WTC11 (cell line): Measurements from ENCODE around the gene CEP85L. TPM values are rescaled to one million over a fixed set of nuclear protein-coding genes. Genes with fewer than 3 reads are reported as not detected.

Source experiments
- ATAC-seq: fragments of 200-7000 bp; cut with Tn5 transposase; 2 replicates; pipeline ENCODE4 v1.10.0; 2021; ENCODE audit warnings: mild to moderate bottlenecking, moderate library complexity
- CTCF ChIA-PET: fragments of 300-600 bp; sonication (Branson Sonifier 250); formaldehyde crosslinking; loops from one replicate; lab custom pipeline; 2021; ENCODE audit warnings: antibody characterized with exemption; lab: Charles Lee
- POLR2A ChIA-PET: fragments of 350-600 bp; sonication (Branson Sonifier 250); formaldehyde crosslinking; loops from one replicate; lab custom pipeline; 2021; ENCODE audit warnings: antibody characterized with exemption; lab: Charles Lee
- DNase-seq: peaks from one replicate; pipeline ENCODE4 v3.0.0; 2021; ENCODE audit warnings: low spot score
- H3K27ac Mint-ChIP-seq: 2 replicates; pipeline ENCODE4 v1.8.0; 2021; ENCODE audit warnings: mixed read lengths
- H3K27me3 Mint-ChIP-seq: 2 replicates; pipeline ENCODE4 v1.8.0; 2021; ENCODE audit warnings: low read depth, mild to moderate bottlenecking, moderate library complexity, mixed read lengths
- H3K36me3 Mint-ChIP-seq: 2 replicates; pipeline ENCODE4 v1.8.0; 2021; ENCODE audit warnings: mixed read lengths
- H3K4me1 Mint-ChIP-seq: 2 replicates; pipeline ENCODE4 v1.8.0; 2022; ENCODE audit warnings: mixed read lengths
- H3K4me3 Mint-ChIP-seq: 2 replicates; pipeline ENCODE4 v1.8.0; 2021; ENCODE audit warnings: mild to moderate bottlenecking, moderate library complexity, mixed read lengths
- H3K9me3 Mint-ChIP-seq: 2 replicates; pipeline ENCODE4 v1.8.0; 2021; ENCODE audit warnings: mixed read lengths
- AFF4 ChIP-seq: sonication (generic); formaldehyde crosslinking; IDR thresholded peaks from 2 replicates; pipeline ENCODE4 v1.8.1; 2023; ENCODE audit warnings: mild to moderate bottlenecking, missing genetic modification reagents, borderline replicate concordance
- CBFB ChIP-seq: sonication (generic); formaldehyde crosslinking; IDR thresholded peaks from 2 replicates; pipeline ENCODE4 v1.8.1; 2022; ENCODE audit warnings: mild to moderate bottlenecking, low read depth, missing genetic modification reagents
- CREM ChIP-seq: sonication (generic); formaldehyde crosslinking; IDR thresholded peaks from 2 replicates; pipeline ENCODE4 v1.8.1; 2022; ENCODE audit warnings: mild to moderate bottlenecking, missing genetic modification reagents, moderate library complexity
- ETV6 ChIP-seq: sonication (generic); formaldehyde crosslinking; IDR thresholded peaks from 2 replicates; pipeline ENCODE4 v1.8.1; 2022; ENCODE audit warnings: mild to moderate bottlenecking, missing genetic modification reagents
- FOXJ3 ChIP-seq: sonication (generic); formaldehyde crosslinking; IDR thresholded peaks from 2 replicates; pipeline ENCODE4 v1.9.0; 2021; ENCODE audit warnings: missing genetic modification reagents, mild to moderate bottlenecking, borderline replicate concordance
- GRHL2 ChIP-seq: fragments of 250-450 bp; sonication (Bioruptor Pico); IDR thresholded peaks from 2 replicates; pipeline ENCODE4 v1.8.0; 2022; ENCODE audit warnings: mild to moderate bottlenecking, moderate library complexity; ENCODE audit not compliant: insufficient replicate concordance, severe bottlenecking
- HMGA2 ChIP-seq: fragments of 250-450 bp; sonication (Bioruptor Pico); IDR thresholded peaks from 2 replicates; pipeline ENCODE4 v1.4.0; 2021; ENCODE audit warnings: mild to moderate bottlenecking, moderate library complexity
- IRF2 ChIP-seq: sonication (generic); formaldehyde crosslinking; IDR thresholded peaks from 2 replicates; pipeline ENCODE4 v1.8.0; 2022; ENCODE audit warnings: low read depth, missing genetic modification reagents, borderline replicate concordance
- KAT7 ChIP-seq: sonication (generic); formaldehyde crosslinking; IDR thresholded peaks from 2 replicates; pipeline ENCODE4 v1.8.1; 2023; ENCODE audit warnings: missing genetic modification reagents, mild to moderate bottlenecking, borderline replicate concordance
- NFE2L1 ChIP-seq: sonication (generic); formaldehyde crosslinking; IDR thresholded peaks from 2 replicates; pipeline ENCODE4 v1.8.1; 2023; ENCODE audit warnings: missing genetic modification reagents
- OVOL2 ChIP-seq: fragments of 250-450 bp; sonication (Bioruptor Pico); IDR thresholded peaks from 2 replicates; pipeline ENCODE4 v1.9.0; 2021; ENCODE audit warnings: mild to moderate bottlenecking, borderline replicate concordance
- RORB ChIP-seq: fragments of 250-450 bp; sonication (Bioruptor Pico); IDR thresholded peaks from 2 replicates; pipeline ENCODE4 v1.9.0; 2021; ENCODE audit warnings: mild to moderate bottlenecking
- SMAD3 ChIP-seq: sonication (generic); formaldehyde crosslinking; IDR thresholded peaks from 2 replicates; pipeline ENCODE4 v1.8.0; 2022; ENCODE audit warnings: missing genetic modification reagents, mild to moderate bottlenecking, borderline replicate concordance
- TEAD1 ChIP-seq: sonication (generic); formaldehyde crosslinking; IDR thresholded peaks from 2 replicates; pipeline ENCODE4 v1.8.0; 2022; ENCODE audit warnings: mild to moderate bottlenecking, missing genetic modification reagents
- ZBTB43 ChIP-seq: sonication (generic); formaldehyde crosslinking; IDR thresholded peaks from 2 replicates; pipeline ENCODE4 v1.8.1; 2023; ENCODE audit warnings: mild to moderate bottlenecking, missing genetic modification reagents
- ZNF219 ChIP-seq: sonication (generic); formaldehyde crosslinking; IDR thresholded peaks from 2 replicates; pipeline ENCODE4 v1.8.0; 2023; ENCODE audit warnings: missing genetic modification reagents, mild to moderate bottlenecking, borderline replicate concordance
- ZNF281 ChIP-seq: sonication (generic); formaldehyde crosslinking; IDR thresholded peaks from 2 replicates; pipeline ENCODE4 v1.8.0; 2023; ENCODE audit warnings: mild to moderate bottlenecking, missing genetic modification reagents
- ZNF317 ChIP-seq: sonication (generic); formaldehyde crosslinking; IDR thresholded peaks from 2 replicates; pipeline ENCODE4 v1.8.1; 2023; ENCODE audit warnings: low read depth, mild to moderate bottlenecking, moderate library complexity, missing genetic modification reagents, borderline replicate concordance
- total RNA-seq: library from RNA; stranded (reverse); gene quantifications from 3 replicates; pipeline ENCODE4 v1.2.3, GENCODE V29; 2021
- TF ChIP-seq, protein P1 (sequence below): fragments of 250-450 bp; sonication (Bioruptor Pico); IDR thresholded peaks from 2 replicates; pipeline ENCODE4 v1.9.0; 2021; ENCODE audit warnings: mild to moderate bottlenecking
- TF ChIP-seq, protein P2 (sequence below): fragments of 250-450 bp; sonication (Bioruptor Pico); IDR thresholded peaks from 2 replicates; pipeline ENCODE4 v1.8.0; 2021; ENCODE audit warnings: mild to moderate bottlenecking

Gene CEP85L
- total RNA-seq, 1 experiment from 2014 or later: 32.5 TPM

DNA sequence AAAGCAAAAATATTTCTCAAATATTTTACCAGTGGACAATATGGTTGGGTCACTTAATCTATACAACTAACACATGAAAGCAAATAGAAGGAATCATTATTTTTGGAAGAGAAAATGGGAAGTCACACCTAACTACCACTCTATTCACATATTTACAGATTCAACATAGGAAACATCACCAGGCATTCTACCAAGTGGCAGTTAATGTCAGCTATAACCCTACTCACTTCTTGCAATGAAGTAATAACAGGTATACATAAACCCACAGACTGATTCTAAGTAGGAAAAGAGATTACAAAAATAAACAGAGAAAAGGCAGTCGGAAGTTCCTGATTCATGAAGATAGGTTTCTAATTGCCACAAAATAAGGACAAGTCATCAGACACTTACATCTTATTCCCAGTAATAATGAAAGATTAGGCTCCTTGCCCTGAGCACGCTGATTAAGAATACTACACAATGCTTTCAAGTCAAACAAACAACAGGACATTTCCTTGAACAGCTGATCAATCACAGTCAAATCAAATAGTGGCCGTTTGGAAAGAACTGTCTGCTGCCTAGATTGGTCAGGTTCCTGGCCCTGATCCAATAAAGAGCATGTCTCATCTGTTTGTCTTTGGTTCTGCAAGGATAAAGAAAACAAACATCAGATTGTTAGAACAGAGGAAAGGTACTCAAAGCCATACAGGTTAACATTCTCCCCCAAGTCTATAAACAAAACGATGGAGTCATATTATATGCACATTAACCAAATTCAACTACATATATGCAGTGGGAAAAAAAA, 182.5 kb downstream of the CEP85L start (continued):
- TF ChIP-seq, protein P1, sequence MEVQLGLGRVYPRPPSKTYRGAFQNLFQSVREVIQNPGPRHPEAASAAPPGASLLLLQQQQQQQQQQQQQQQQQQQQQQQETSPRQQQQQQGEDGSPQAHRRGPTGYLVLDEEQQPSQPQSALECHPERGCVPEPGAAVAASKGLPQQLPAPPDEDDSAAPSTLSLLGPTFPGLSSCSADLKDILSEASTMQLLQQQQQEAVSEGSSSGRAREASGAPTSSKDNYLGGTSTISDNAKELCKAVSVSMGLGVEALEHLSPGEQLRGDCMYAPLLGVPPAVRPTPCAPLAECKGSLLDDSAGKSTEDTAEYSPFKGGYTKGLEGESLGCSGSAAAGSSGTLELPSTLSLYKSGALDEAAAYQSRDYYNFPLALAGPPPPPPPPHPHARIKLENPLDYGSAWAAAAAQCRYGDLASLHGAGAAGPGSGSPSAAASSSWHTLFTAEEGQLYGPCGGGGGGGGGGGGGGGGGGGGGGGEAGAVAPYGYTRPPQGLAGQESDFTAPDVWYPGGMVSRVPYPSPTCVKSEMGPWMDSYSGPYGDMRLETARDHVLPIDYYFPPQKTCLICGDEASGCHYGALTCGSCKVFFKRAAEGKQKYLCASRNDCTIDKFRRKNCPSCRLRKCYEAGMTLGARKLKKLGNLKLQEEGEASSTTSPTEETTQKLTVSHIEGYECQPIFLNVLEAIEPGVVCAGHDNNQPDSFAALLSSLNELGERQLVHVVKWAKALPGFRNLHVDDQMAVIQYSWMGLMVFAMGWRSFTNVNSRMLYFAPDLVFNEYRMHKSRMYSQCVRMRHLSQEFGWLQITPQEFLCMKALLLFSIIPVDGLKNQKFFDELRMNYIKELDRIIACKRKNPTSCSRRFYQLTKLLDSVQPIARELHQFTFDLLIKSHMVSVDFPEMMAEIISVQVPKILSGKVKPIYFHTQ (CRISPR knock-in tag): no peak
- TF ChIP-seq ZBTB43 (CRISPR knock-in tag) (no peak), AFF4 (CRISPR knock-in tag) (no peak), GRHL2 (CRISPR knock-in tag) (no peak), OVOL2 (CRISPR knock-in tag) (no peak), TEAD1 (no peak), FOXJ3 (CRISPR knock-in tag) (no peak), ZNF281 (CRISPR knock-in tag) (no peak), NFE2L1 (no peak), SMAD3 (no peak)
- TF ChIP-seq, protein P2, sequence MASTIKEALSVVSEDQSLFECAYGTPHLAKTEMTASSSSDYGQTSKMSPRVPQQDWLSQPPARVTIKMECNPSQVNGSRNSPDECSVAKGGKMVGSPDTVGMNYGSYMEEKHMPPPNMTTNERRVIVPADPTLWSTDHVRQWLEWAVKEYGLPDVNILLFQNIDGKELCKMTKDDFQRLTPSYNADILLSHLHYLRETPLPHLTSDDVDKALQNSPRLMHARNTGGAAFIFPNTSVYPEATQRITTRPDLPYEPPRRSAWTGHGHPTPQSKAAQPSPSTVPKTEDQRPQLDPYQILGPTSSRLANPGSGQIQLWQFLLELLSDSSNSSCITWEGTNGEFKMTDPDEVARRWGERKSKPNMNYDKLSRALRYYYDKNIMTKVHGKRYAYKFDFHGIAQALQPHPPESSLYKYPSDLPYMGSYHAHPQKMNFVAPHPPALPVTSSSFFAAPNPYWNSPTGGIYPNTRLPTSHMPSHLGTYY (CRISPR knock-in tag): no peak

- TF ChIP-seq KAT7 (CRISPR knock-in tag) (no peak), ZNF219 (CRISPR knock-in tag) (no peak), CREM (no peak), IRF2 (CRISPR knock-in tag) (no peak), HMGA2 (CRISPR knock-in tag) (no peak), ETV6 (CRISPR knock-in tag) (no peak), RORB (CRISPR knock-in tag) (no peak), ZNF317 (CRISPR knock-in tag) (no peak), CBFB (CRISPR knock-in tag) (no peak)
- Mint-ChIP-seq H3K4me3 (no peak overlapping the region), H3K36me3 (peaks cover 2% of the 10 kb centered on the region), H3K4me1 (peaks cover 9% of the 10 kb centered on the region), H3K27me3 (no peaks in the 10 kb centered on the region), H3K9me3 (no peaks in the 10 kb centered on the region), H3K27ac (no peak overlapping the region)
- ATAC-seq (no peak), DNase-seq (no peak)
- CTCF ChIA-PET: no interaction called here
- POLR2A ChIA-PET: no interaction called here
Observed at GRCh38 chr6:118467181-118467580, 184.2 kb downstream of the CEP85L start.
